IMR-90 (cell line): Measurements from ENCODE around the gene FANK1. TPM values are rescaled to one million over a fixed set of nuclear protein-coding genes. Genes with fewer than 3 reads are reported as not detected.

Experiments
- ATAC-seq: fragments of 200-7000 bp; cut with Tn5 transposase; 2 replicates; pipeline ENCODE4 v1.9.1; 2020; ENCODE audit warnings: low read depth, mild to moderate bottlenecking, moderate library complexity
- BruUV-seq: library from RNA; stranded (reverse); fragments of 400-500 nt; replicated peaks from 2 replicates; lab custom pipeline; 2021; lab: Mats Ljungman, UMichigan
- CTCF ChIA-PET: fragments of 300-600 bp; formaldehyde crosslinking; extraction: SDS; loops from one replicate; lab custom pipeline; 2021; ENCODE audit warnings: antibody characterized with exemption; lab: Yijun Ruan, JAX
- POLR2A ChIA-PET: fragments of 300-600 bp; sonication (Branson Sonifier 250); formaldehyde crosslinking; loops from one replicate; lab custom pipeline; 2022; ENCODE audit warnings: antibody characterized with exemption; ENCODE audit not compliant: unreplicated experiment; lab: Charles Lee
- DNase-seq: peaks from one replicate; pipeline ENCODE4 v3.0.0; 2013
- H2AFZ ChIP-seq: replicated peaks from 2 replicates; pipeline ENCODE3; 2013; ENCODE audit warnings: low read length, mild to moderate bottlenecking; ENCODE audit not compliant: poor library complexity
- H2AK5ac ChIP-seq: 2 replicates; pipeline ENCODE4 v1.6.1; 2013; ENCODE audit warnings: low read depth, low read length, inconsistent platforms
- H2AK9ac ChIP-seq: replicated peaks from 2 replicates; pipeline ENCODE3; 2013; ENCODE audit warnings: mild to moderate bottlenecking, low read depth, low read length, moderate library complexity; ENCODE audit not compliant: poor library complexity
- H2BK120ac ChIP-seq: 2 replicates; pipeline ENCODE4 v1.6.1; 2013; ENCODE audit warnings: low read depth, low read length, inconsistent platforms
- H2BK15ac ChIP-seq: 3 replicates; pipeline ENCODE4 v1.6.1; 2013; ENCODE audit warnings: low read depth, low read length, inconsistent platforms
- H2BK20ac ChIP-seq: 2 replicates; pipeline ENCODE4 v1.6.1; 2013; ENCODE audit warnings: low read depth, mild to moderate bottlenecking, inconsistent platforms, low read length, moderate library complexity
- H2BK5ac ChIP-seq: 2 replicates; pipeline ENCODE4 v1.6.1; 2013; ENCODE audit warnings: mild to moderate bottlenecking, low read depth, low read length, inconsistent platforms; ENCODE audit not compliant: poor library complexity, severe bottlenecking
- H3K14ac ChIP-seq: replicated peaks from 2 replicates; pipeline ENCODE4 v1.6.1; 2013; ENCODE audit warnings: low read depth, low read length, inconsistent platforms
- H3K18ac ChIP-seq: 2 replicates; pipeline ENCODE4 v1.6.1; 2013; ENCODE audit warnings: low read depth, low read length, control low read depth
- H3K23ac ChIP-seq: 2 replicates; pipeline ENCODE4 v1.6.1; 2013; ENCODE audit warnings: low read depth, low read length, inconsistent platforms
- H3K27ac ChIP-seq: 2 replicates; pipeline ENCODE4 v1.5.1; 2013; ENCODE audit warnings: mild to moderate bottlenecking, control low read depth, low read length; ENCODE audit not compliant: insufficient read depth
- H3K27me3 ChIP-seq: 2 replicates; pipeline ENCODE4 v1.6.1; 2013; ENCODE audit warnings: low read length; ENCODE audit not compliant: control insufficient read depth, insufficient read depth
- H3K36me3 ChIP-seq: 2 replicates; pipeline ENCODE4 v1.6.1; 2013; ENCODE audit warnings: low read length, mixed read lengths; ENCODE audit not compliant: control insufficient read depth, insufficient read depth
- H3K4ac ChIP-seq: 2 replicates; pipeline ENCODE4 v1.6.1; 2013; ENCODE audit warnings: low read depth, low read length, inconsistent platforms
- H3K4me1 ChIP-seq: 2 replicates; pipeline ENCODE4 v1.6.1; 2013; ENCODE audit warnings: low read length, mixed read lengths; ENCODE audit not compliant: control insufficient read depth, insufficient read depth
- H3K4me2 ChIP-seq: 2 replicates; pipeline ENCODE4 v1.6.1; 2013; ENCODE audit warnings: low read depth, mild to moderate bottlenecking, control low read depth, low read length, moderate library complexity
- H3K4me3 ChIP-seq: 2 replicates; pipeline ENCODE4 v1.5.1; 2013; ENCODE audit warnings: low read depth, mild to moderate bottlenecking, control low read depth, low read length, moderate library complexity; ENCODE audit not compliant: insufficient read depth
- H3K56ac ChIP-seq: 2 replicates; pipeline ENCODE4 v1.6.1; 2013; ENCODE audit warnings: low read length, inconsistent platforms; ENCODE audit not compliant: insufficient read depth; ENCODE audit errors: extremely low read depth
- H3K79me1 ChIP-seq, 2 experiments: 2 replicates each; pipeline ENCODE4 v1.6.1; 2013; ENCODE audit warnings: low read length in 2 of 2, inconsistent platforms in 1 of 2, low read depth in 1 of 2
- H3K9ac ChIP-seq: 2 replicates; pipeline ENCODE4 v1.6.1; 2013; ENCODE audit warnings: low read depth, low read length, control low read depth
- H3K9me1 ChIP-seq: 2 replicates; pipeline ENCODE4 v1.6.1; 2013; ENCODE audit warnings: low read length, inconsistent platforms; ENCODE audit not compliant: insufficient read depth
- H3K9me3 ChIP-seq: 2 replicates; pipeline ENCODE4 v1.6.1; 2013; ENCODE audit warnings: low read length; ENCODE audit not compliant: control insufficient read depth, insufficient read depth
- H4K20me1 ChIP-seq: 2 replicates; pipeline ENCODE4 v1.6.1; 2013; ENCODE audit warnings: low read length, inconsistent platforms; ENCODE audit not compliant: insufficient read depth
- H4K5ac ChIP-seq: 2 replicates; pipeline ENCODE4 v1.6.1; 2013; ENCODE audit warnings: mild to moderate bottlenecking, low read depth, low read length, control low read depth
- H4K8ac ChIP-seq, 2 experiments: 2 replicates each; pipeline ENCODE4 v1.6.1; 2013; ENCODE audit warnings: low read depth in 2 of 2, low read length in 2 of 2, control low read depth in 1 of 2, inconsistent platforms in 1 of 2
- H4K91ac ChIP-seq: 2 replicates; pipeline ENCODE4 v1.6.1; 2013; ENCODE audit warnings: low read depth, low read length, inconsistent platforms; ENCODE audit not compliant: insufficient read depth
- CHD1 ChIP-seq: IDR thresholded peaks from 2 replicates; pipeline ENCODE4 v1.6.1; 2012; ENCODE audit warnings: low read depth, low read length, improper control_type of control experiment
- CTCF ChIP-seq: conservative IDR thresholded peaks from 2 replicates; pipeline ENCODE4 v1.5.1; 2012; ENCODE audit warnings: mild to moderate bottlenecking, low read depth, low read length, improper control_type of control experiment
- RCOR1 ChIP-seq: IDR thresholded peaks from 2 replicates; pipeline ENCODE4 v1.6.1; 2012; ENCODE audit warnings: mild to moderate bottlenecking, low read length, improper control_type of control experiment; ENCODE audit not compliant: insufficient replicate concordance
- RFX5 ChIP-seq: IDR thresholded peaks from 2 replicates; pipeline ENCODE4 v1.8.0; 2012; ENCODE audit warnings: low read depth, mild to moderate bottlenecking, low read length, moderate library complexity
- WGBS, 2 experiments: methylation state at CpG; one replicate each; pipeline versions ENCODE4 v1.1.5 to v1.1.7; 2013; ENCODE audit warnings: missing lambda C conversion rate in 2 of 2; ENCODE audit not compliant: insufficient read length in 1 of 2; ENCODE audit errors: extremely low coverage in 2 of 2; 5-methylcytosine and 5-hydroxymethylcytosine counted together
- dilution Hi-C: fragments of 300-500 bp; cut with HindIII; formaldehyde crosslinking; loops from one replicate; pipeline ENCODE4 v1.14.3; 2018; ENCODE audit warnings: low sequenced_read_pairs; ENCODE audit not compliant: unreplicated experiment
- in situ Hi-C: fragments of 300-500 bp; cut with MboI; formaldehyde crosslinking; loops from 3 replicates; pipeline ENCODE4 v1.14.3; 2019; ENCODE audit warnings: low sequenced_read_pairs, inconsistent platforms, mixed read lengths
- intact Hi-C: fragments of 100-400 bp; cut with micrococcal nuclease; formaldehyde crosslinking; loops from 2 replicates; pipeline ENCODE4 v1.10.0; 2022
- polyA plus RNA-seq, 3 experiments: library from polyadenylated mRNA; depleted of rRNA; stranded (reverse); fragments of >200 nt; gene quantifications; 2 replicates each; pipeline ENCODE4 v1.2.3, GENCODE V29; 2012; ENCODE audit warnings: low replicate concordance in 1 of 3
- total RNA-seq: library from RNA; depleted of rRNA; stranded (reverse); fragments of >200 nt; gene quantifications from 2 replicates; pipeline ENCODE4 v1.2.3, GENCODE V29; 2012
- TF ChIP-seq, protein P1 (sequence below): fragments of 150-350 bp; IDR thresholded peaks from 2 replicates; pipeline ENCODE4 v1.6.1; 2016; ENCODE audit warnings: low read depth, mild to moderate bottlenecking, low read length, moderate library complexity, borderline replicate concordance

The FANK1 gene
- total and polyA plus RNA-seq, 2 of the 4 experiments (the other 2 are of a cell fraction) = 0.90 to 2.2 TPM

DNA sequence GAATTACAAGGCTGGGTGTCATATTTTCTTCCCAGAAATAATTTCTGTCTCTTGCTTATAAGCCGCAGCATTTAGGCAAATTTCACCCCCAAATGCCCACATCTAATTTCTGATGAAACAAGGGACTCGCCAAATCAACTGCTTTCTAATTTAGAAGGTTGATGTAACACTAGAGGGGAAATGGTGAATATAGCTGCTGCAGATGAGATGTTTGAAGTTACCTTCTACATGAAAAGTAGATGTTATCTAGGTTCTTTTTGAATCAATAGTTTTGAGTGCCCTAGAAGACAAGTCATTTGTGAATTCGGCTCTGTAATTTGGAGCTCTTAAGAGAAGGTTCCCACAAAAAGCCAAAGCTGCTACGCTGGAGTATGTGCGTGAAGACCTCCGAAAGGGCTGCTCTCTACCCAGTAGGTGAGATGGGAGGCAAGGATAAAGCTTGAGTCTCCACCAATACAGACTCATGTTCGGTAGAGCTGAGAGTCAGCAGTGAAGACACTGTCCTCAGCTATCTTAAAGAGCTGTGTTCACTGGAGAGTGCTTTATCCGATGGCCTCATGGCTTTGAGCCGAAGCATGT is 99.5 kb downstream of the FANK1 start:
- H3K9me1 ChIP-seq = no peaks in the 10 kb centered on the region
- H3K4me3 ChIP-seq = no peak overlapping the region
- intact Hi-C loops (no loop called here), in situ Hi-C loops (no loop called here), dilution Hi-C loops (no loop called here)
- no peak overlapping the region for H4K5ac ChIP-seq
- no CpG with 5 or more reads among the region's 9 CpGs for WGBS, 2 experiments
- H3K9ac ChIP-seq = no peak overlapping the region
- TF ChIP-seq RFX5 (no peak), CTCF (no peak), RCOR1 (no peak), CHD1 (no peak)
- TF ChIP-seq, protein P1, sequence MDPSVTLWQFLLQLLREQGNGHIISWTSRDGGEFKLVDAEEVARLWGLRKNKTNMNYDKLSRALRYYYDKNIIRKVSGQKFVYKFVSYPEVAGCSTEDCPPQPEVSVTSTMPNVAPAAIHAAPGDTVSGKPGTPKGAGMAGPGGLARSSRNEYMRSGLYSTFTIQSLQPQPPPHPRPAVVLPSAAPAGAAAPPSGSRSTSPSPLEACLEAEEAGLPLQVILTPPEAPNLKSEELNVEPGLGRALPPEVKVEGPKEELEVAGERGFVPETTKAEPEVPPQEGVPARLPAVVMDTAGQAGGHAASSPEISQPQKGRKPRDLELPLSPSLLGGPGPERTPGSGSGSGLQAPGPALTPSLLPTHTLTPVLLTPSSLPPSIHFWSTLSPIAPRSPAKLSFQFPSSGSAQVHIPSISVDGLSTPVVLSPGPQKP = no peak
- DNase-seq (no peak), ATAC-seq (no peak)
- H2AK9ac ChIP-seq = no peak overlapping the region
- H3K23ac ChIP-seq = no peak overlapping the region
- H3K27me3 ChIP-seq = peaks cover 38% of the 10 kb centered on the region
- H3K79me1 ChIP-seq = no peaks in the 10 kb centered on the region
- H2BK5ac ChIP-seq = no peak overlapping the region
- no peaks in the 10 kb centered on the region; the same call in 1 of the 2 replicates for H3K36me3 ChIP-seq
- H3K9me3 ChIP-seq = 0 out of 2 replicates have a peak, but pooled peaks cover 2% of the 10 kb centered on the region
- no peak overlapping the region for H3K4ac ChIP-seq
- no peak overlapping the region for H3K14ac ChIP-seq
- CTCF ChIA-PET = interaction anchor here (0.9 to 1.1 kb wide), 2 partner anchors 9 to 15 kb away, joined by 3 read pairs; no protein-coding TSS in a partner anchor
- H2AFZ ChIP-seq = no peak overlapping the region
- no peak overlapping the region for H4K8ac ChIP-seq
- H3K27ac ChIP-seq = no peak overlapping the region
- H3K4me1 ChIP-seq = no peaks in the 10 kb centered on the region
- H3K56ac ChIP-seq = no peak overlapping the region
- H3K4me2 ChIP-seq = no peak overlapping the region
- H2BK20ac ChIP-seq = no peak overlapping the region
- H4K20me1 ChIP-seq = no peaks in the 10 kb centered on the region
- no peak overlapping the region for H2AK5ac ChIP-seq
- H3K18ac ChIP-seq = no peak overlapping the region
- no TSS peak for BruUV-seq
- POLR2A ChIA-PET = no interaction called here
- no peak overlapping the region for H4K91ac ChIP-seq
- H2BK120ac ChIP-seq = no peak overlapping the region
- H2BK15ac ChIP-seq = no peak overlapping the region
